Measurements from ENCODE around the gene POLR3C. TPM values are rescaled to one million over a fixed set of nuclear protein-coding genes. Genes with fewer than 3 reads are reported as not detected.
A peak's percentile ranks its signal among the peaks of the same experiment; 100 is the strongest.

The POLR3C gene
- total RNA-seq, 1 experiment from 2014 or later, result 24.9 TPM

GRCh38 chr1:145886816-145887215, 62.8 kb downstream of the POLR3C start (continued):
- TF ChIP-seq ZNF532 (CRISPR knock-in tag; IDR thresholded peaks at IDR 0.05; ENCODE audit: borderline replicate concordance) (no peak), NR2C2 (CRISPR knock-in tag; IDR thresholded peaks at IDR 0.05) (no peak), ZNF232 (CRISPR knock-in tag; IDR thresholded peaks at IDR 0.05) (no peak), ZNF219 (CRISPR knock-in tag; IDR thresholded peaks at IDR 0.05; ENCODE audit: borderline replicate concordance) (no peak), OVOL2 (CRISPR knock-in tag; IDR thresholded peaks at IDR 0.05; ENCODE audit: borderline replicate concordance) (no peak), E2F5 (CRISPR knock-in tag; IDR thresholded peaks at IDR 0.05) (no peak), FOXP1 (CRISPR knock-in tag; IDR thresholded peaks at IDR 0.05; ENCODE audit: borderline replicate concordance) (no peak), SMAD3 (CRISPR knock-in tag; IDR thresholded peaks at IDR 0.05; ENCODE audit: borderline replicate concordance) (no peak), PRRX2 (CRISPR knock-in tag; IDR thresholded peaks at IDR 0.05) (no peak)

- POLR2A ChIA-PET, result no interaction called here
- H3K4me3 Mint-ChIP-seq, result no peak overlapping the region
These were observed 63.6 kb downstream of the POLR3C start for GRCh38 chr1:145887631-145888030.

More at GRCh38 chr1:145887631-145888030, 63.6 kb downstream of the POLR3C start:
- no peak for ATAC-seq
- Mint-ChIP-seq H3K36me3 (no peaks in the 10 kb centered on the region), H3K27me3 (ENCODE audit: low read depth) (peaks cover 30% of the 10 kb centered on the region), H3K4me1 (peaks cover 25% of the 10 kb centered on the region), H3K9me3 (no peaks in the 10 kb centered on the region), H3K27ac (peak overlapping the region; percentile 41; the same call in 1 of the 2 replicates)
- no peak for DNase-seq (ENCODE audit: low spot score)
- CTCF ChIA-PET, result interaction anchor here (1.5 to 3.3 kb wide), 3 partner anchors 14 to 41 kb away, joined by 7 to 39 read pairs (median 9); partner anchors contain the start of gene NUDT17
- TF ChIP-seq ZNF121 (CRISPR knock-in tag; IDR thresholded peaks at IDR 0.05) (no peak), USF1 (CRISPR knock-in tag; IDR thresholded peaks at IDR 0.05) (no peak), HMGA2 (CRISPR knock-in tag; IDR thresholded peaks at IDR 0.05) (no peak), ATF1 (CRISPR knock-in tag; IDR thresholded peaks at IDR 0.05) (no peak), USF2 (CRISPR knock-in tag; IDR thresholded peaks at IDR 0.05) (no peak), E2F1 (CRISPR knock-in tag; IDR thresholded peaks at IDR 0.05) (no peak), ELF4 (CRISPR knock-in tag; IDR thresholded peaks at IDR 0.05; ENCODE audit: low read depth) (no peak), GTF2I (CRISPR knock-in tag; conservative IDR thresholded peaks at IDR 0.05) (no peak), FOXK1 (CRISPR knock-in tag; IDR thresholded peaks at IDR 0.05) (no peak), SP1 (CRISPR knock-in tag; conservative IDR thresholded peaks at IDR 0.05) (no peak), SMAD4 (CRISPR knock-in tag; IDR thresholded peaks at IDR 0.05) (no peak), SOX15 (CRISPR knock-in tag; IDR thresholded peaks at IDR 0.05) (no peak), ZNF317 (CRISPR knock-in tag; IDR thresholded peaks at IDR 0.05; ENCODE audit: borderline replicate concordance, low read depth) (no peak), NR3C1 (CRISPR knock-in tag; conservative IDR thresholded peaks at IDR 0.05; ENCODE audit: low read depth) (no peak), KAT7 (CRISPR knock-in tag; IDR thresholded peaks at IDR 0.05; ENCODE audit: borderline replicate concordance) (no peak), ZNF512 (CRISPR knock-in tag; IDR thresholded peaks at IDR 0.05; ENCODE audit: borderline replicate concordance) (no peak), NR1H2 (CRISPR knock-in tag; IDR thresholded peaks at IDR 0.05) (no peak), FOXJ3 (CRISPR knock-in tag; IDR thresholded peaks at IDR 0.05; ENCODE audit: borderline replicate concordance) (no peak), ERG (CRISPR knock-in tag; IDR thresholded peaks at IDR 0.05) (no peak), ETV6 (CRISPR knock-in tag; IDR thresholded peaks at IDR 0.05) (no peak)
